Activated naive CD4-positive, alpha-beta T cell (primary cell): ENCODE measurements around the gene MACC1.

Source experiments
- DNase-seq, 4 experiments: peaks; one replicate each; lab custom pipeline; 2025; lab: John Stamatoyannopoulos, UW

MACC1 gene, protein sequence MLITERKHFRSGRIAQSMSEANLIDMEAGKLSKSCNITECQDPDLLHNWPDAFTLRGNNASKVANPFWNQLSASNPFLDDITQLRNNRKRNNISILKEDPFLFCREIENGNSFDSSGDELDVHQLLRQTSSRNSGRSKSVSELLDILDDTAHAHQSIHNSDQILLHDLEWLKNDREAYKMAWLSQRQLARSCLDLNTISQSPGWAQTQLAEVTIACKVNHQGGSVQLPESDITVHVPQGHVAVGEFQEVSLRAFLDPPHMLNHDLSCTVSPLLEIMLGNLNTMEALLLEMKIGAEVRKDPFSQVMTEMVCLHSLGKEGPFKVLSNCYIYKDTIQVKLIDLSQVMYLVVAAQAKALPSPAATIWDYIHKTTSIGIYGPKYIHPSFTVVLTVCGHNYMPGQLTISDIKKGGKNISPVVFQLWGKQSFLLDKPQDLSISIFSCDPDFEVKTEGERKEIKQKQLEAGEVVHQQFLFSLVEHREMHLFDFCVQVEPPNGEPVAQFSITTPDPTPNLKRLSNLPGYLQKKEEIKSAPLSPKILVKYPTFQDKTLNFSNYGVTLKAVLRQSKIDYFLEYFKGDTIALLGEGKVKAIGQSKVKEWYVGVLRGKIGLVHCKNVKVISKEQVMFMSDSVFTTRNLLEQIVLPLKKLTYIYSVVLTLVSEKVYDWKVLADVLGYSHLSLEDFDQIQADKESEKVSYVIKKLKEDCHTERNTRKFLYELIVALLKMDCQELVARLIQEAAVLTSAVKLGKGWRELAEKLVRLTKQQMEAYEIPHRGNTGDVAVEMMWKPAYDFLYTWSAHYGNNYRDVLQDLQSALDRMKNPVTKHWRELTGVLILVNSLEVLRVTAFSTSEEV

GRCh38 chr7:20217193-20217948, at the start of gene MACC1:
Gene MACC1 (minus strand): TSS chr7:20217384. CDS start chr7:20161862, 55,522 bp downstream.
- DNase-seq = no peak

- DNase-seq = no peak
Measured at GRCh38 chr7:20264623-20265022, 47.4 kb upstream of the MACC1 start.

DNA sequence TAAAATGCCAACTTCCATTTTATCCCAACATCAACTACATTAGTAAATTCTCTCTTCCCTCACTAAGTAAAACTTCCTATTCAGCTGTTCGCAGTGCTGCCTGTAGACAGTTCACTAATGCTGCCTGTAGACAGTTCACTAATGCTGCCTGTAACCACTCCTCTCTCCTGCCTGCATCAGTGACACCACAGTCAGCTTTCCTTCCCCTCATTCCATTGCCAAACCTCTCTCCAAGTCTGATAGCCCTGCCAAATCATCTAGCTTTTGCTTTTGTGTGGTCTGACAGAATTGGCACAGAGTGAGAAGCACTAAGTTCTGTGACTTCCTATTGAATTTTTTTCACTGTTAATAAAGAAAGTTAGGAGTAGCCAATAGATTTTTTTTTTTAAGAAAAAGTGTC, 43.0 kb upstream of the MACC1 start:
- no peak for DNase-seq

GRCh38 chr7:20257212-20257611, 40.0 kb upstream of the MACC1 start:
- DNase-seq = no peak

- DNase-seq = no peak
Measured at GRCh38 chr7:20249920-20250319, 32.7 kb upstream of the MACC1 start.

GRCh38 chr7:20249376-20249775, 32.2 kb upstream of the MACC1 start:
- DNase-seq = no peak

- no peak for DNase-seq
Measured at GRCh38 chr7:20246236-20246635, 29.1 kb upstream of the MACC1 start.

- no peak for DNase-seq
Measured at GRCh38 chr7:20244334-20245120, 27.3 kb upstream of the MACC1 start.

- no peak for DNase-seq
Measured at GRCh38 chr7:20241911-20242261, 24.7 kb upstream of the MACC1 start.

DNA sequence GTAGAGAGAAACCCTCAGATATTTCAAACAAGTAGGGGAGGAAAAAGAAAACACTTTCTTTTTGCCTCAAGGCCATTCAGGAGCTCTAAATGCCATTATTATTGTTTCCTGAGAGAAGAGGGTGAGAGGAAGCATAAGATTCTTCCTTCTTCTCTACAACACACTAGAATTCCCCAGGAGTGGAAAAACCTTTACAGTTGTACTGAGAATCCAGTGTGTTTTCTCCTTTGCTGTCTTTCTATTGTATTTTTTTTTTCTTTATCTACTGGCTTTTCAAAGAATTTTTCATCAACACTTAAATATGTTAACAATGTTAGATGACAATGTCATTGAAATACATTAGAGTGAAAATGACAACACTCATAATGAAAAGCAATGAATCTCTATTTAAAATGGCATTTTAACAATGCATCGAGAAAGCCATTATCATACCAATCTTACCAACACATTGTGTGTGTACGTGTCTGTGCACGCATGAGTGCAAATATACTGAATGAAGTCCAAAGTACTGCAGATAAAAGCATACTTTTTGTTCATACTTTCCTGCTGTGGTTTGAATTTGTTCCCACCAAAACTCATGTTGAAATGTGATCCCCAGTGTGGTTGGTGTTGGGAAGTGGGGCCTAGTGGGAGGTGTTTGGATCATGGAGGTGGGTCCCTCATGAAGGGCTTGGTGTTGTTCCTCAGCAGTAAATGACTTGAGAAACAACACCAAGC, 24.2 kb upstream of the MACC1 start:
- no peak for DNase-seq

DNA sequence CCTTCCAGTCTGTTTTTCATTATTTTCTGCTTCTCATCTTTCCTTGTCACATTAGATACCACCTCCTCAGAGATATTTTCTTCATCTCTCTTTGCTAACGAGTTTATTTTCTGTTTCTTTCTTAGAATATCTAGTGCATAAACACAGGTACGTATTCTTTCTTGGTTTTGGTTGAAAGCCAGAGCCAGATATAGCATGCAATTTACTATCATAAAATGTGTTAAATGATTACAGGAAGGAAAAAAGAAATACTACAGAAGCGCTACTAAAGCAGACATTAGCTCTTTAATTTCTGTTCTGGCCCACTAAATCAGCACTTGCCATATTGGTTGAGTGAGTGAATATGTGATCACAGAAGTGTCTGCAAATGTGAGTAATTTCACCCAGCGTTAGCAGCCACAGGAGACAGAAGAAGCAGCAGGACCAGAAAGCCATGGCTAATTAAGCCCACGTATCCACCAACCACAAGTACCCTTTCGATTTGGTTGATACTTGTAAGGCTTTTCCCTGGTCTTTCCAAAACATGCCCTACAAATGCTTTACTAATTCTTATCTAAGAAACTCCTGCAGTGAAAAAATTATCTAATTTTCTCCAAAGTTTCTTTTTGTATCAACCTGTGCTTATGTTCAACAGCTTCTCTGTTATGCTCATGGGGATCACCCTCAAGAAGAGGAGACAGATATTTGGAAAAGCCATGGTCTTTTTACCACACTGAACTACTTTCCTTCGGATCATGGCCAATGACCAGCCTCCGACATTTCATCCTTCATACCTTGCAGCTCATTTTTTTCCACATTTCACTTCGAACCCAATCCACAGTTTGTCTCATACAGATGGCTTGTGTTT, 23.1 kb upstream of the MACC1 start:
- no peak for DNase-seq

DNA sequence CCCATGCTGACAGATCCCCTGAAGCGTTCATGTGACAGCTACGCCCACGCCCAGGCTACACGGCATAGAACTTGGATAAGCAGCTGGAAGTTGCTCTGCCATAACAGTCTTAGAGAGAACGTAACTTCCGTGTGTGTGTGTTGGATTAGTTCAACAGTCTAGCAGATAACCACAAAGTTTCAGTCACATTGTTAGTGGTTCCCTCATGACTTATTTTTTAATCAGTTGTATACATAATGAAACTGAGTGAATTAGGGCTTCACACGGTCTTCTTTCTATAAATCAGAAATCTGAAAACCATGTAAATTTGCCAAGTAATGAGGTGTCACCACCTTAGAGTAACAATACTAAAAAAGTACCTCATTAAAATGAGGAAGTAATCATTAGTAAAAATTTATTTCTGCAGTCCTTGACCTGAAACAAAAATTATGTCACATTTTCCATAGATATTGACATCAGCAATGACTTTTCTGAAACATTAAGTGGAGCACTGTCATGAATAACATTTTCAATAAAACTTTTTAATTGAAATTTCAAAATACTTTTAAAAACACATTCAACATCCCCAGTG, 21.7 kb upstream of the MACC1 start:
- no peak for DNase-seq

GRCh38 chr7:20238194-20238753, 21.1 kb upstream of the MACC1 start:
- DNase-seq = no peak

DNA sequence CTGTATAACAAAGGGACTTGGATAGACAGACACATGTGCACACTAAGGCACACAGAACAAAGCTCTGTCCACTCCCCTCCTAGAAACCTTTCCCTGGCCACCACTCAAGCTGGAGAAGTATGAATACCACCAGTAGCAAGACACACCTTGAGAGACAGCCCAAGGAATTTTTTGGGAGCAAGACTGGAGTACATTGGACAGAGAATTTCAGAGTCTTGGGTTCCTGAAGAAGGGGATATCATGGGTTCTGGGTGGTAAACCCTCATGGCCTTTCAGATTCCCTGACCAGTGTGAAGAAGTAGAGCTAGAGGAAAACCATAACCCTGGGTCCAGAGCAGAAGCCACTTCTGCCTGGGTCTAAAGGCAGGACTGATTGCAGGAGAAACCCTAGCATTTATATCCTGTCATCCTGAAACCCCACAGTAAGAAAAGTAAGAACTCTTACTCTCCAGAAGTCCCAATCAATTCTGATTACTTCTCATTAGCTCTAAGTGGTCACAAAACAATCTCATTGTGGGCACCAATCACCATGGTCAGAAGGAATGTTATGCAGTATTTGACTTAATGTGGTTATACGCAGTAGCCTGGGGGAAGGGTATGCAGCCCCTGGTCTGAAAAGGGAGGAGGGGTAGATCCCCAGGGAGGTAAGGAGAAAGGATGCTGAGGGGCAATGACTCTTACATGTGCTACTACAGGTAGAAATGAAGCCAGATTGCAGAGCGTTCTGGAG, 20.4 kb upstream of the MACC1 start:
- no peak for DNase-seq

GRCh38 chr7:20236790-20237189, 19.6 kb upstream of the MACC1 start:
- no peak for DNase-seq

GRCh38 chr7:20236043-20236442, 18.9 kb upstream of the MACC1 start:
- no peak for DNase-seq

- DNase-seq = no peak
Measured at GRCh38 chr7:20235288-20235687, 18.1 kb upstream of the MACC1 start.

GRCh38 chr7:20233362-20233761, 16.2 kb upstream of the MACC1 start:
- no peak for DNase-seq

DNA sequence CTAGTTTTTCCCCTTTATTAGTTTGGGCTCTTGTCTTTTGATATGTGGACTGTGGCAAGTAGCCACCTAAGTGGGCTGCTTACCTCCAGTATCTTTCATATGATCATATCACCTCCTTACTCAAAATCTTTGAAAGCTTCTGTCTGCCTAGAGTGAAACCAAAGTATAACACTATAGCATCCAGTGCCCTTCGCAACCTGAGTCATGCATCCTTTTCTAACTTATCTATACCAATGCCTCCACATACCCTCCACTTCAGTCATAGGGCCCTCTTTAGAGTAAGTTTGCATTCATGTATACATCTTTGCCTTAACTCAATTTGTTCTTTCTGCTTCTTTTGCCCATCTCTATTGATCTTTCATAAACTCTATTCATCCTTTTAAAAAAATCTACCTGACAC, 15.7 kb upstream of the MACC1 start:
- DNase-seq = no peak
